ENCODE data around the gene ACP7. TPM values are rescaled to one million over a fixed set of nuclear protein-coding genes. Genes with fewer than 3 reads are reported as not detected.
"Not testable (repeated sequence)": the region's sequence is repeated elsewhere in the genome, so short reads cannot be mapped to it uniquely, and the experiment has no call there.

Gene ACP7
- polyA plus RNA-seq, 1 of the 3 experiments (the other 2 are of a cell fraction): 0.36 TPM

- no peaks in the 10 kb centered on the region for H3K9me2 ChIP-seq
- no peaks in the 10 kb centered on the region for H3K36me3 ChIP-seq (replicated peaks in 1 of 2; ENCODE audit: control insufficient read depth in 1 of 2, insufficient read depth in 2 of 2, low read length in 1 of 2)
- H3K4me3 ChIP-seq (ENCODE audit: low read depth in 2 of 2, low read length in 1 of 2): no peak overlapping the region
- H3K9ac ChIP-seq: no peak overlapping the region
- no peak for DNase-seq
- H2AFZ ChIP-seq (ENCODE audit: low read depth): no peak overlapping the region
- ChIA-PET POLR2A (no interaction called here), CTCF (interaction anchor here (1.1 to 1.5 kb wide), 4 partner anchors 20 to 45 kb away, joined by 3 to 8 read pairs (median 3); no protein-coding TSS in a partner anchor)
- WGBS (ENCODE audit: low lambda C conversion rate): 98% methylated on average over 5 of the region's 5 CpGs
- no peaks in the 10 kb centered on the region for H3K27me3 ChIP-seq (ENCODE audit: insufficient read depth)
- H3F3A ChIP-seq (replicated peaks; ENCODE audit: insufficient read depth): no peaks in the 10 kb centered on the region
- TF ChIP-seq RAD21 (IDR thresholded peaks at IDR 0.05; ENCODE audit: low read length) (no peak), RXRA (IDR thresholded peaks at IDR 0.05; ENCODE audit: borderline replicate concordance, low read depth) (no peak), GABPA (IDR thresholded peaks at IDR 0.05; ENCODE audit: low read depth) (no peak)
- H3K9me3 ChIP-seq: no peaks in the 10 kb centered on the region
- peak overlapping the region in 1 of 2 experiments; percentile 4; a peak in 1 of 4 replicates for H3K27ac ChIP-seq (ENCODE audit: low read depth in 2 of 2, low read length in 1 of 2)
- H4K20me1 ChIP-seq (ENCODE audit: insufficient read depth): peaks cover 89% of the 10 kb centered on the region
- peaks cover 92% of the 10 kb centered on the region for H3K79me2 ChIP-seq (ENCODE audit: insufficient read depth)
- no peak overlapping the region for H3K4me2 ChIP-seq
- peaks cover 9 to 56% of the 10 kb centered on the region in 2 experiments; a peak in 3 of 4 replicates for H3K4me1 ChIP-seq (ENCODE audit: control insufficient read depth in 1 of 2, insufficient read depth in 2 of 2, low read depth in 1 of 2, low read length in 1 of 2)
Observed at GRCh38 chr19:39142630-39143029, 58.5 kb downstream of the ACP7 start.

- 86% methylated on average over 5 of the region's 5 CpGs for WGBS (ENCODE audit: low lambda C conversion rate)
- POLR2A ChIA-PET: interaction anchor here (0.8 kb wide), 1 partner anchor 24 kb away, joined by 3 read pairs; no protein-coding TSS in a partner anchor
Observed at GRCh38 chr19:39143757-39144289, 59.7 kb downstream of the ACP7 start.

DNA sequence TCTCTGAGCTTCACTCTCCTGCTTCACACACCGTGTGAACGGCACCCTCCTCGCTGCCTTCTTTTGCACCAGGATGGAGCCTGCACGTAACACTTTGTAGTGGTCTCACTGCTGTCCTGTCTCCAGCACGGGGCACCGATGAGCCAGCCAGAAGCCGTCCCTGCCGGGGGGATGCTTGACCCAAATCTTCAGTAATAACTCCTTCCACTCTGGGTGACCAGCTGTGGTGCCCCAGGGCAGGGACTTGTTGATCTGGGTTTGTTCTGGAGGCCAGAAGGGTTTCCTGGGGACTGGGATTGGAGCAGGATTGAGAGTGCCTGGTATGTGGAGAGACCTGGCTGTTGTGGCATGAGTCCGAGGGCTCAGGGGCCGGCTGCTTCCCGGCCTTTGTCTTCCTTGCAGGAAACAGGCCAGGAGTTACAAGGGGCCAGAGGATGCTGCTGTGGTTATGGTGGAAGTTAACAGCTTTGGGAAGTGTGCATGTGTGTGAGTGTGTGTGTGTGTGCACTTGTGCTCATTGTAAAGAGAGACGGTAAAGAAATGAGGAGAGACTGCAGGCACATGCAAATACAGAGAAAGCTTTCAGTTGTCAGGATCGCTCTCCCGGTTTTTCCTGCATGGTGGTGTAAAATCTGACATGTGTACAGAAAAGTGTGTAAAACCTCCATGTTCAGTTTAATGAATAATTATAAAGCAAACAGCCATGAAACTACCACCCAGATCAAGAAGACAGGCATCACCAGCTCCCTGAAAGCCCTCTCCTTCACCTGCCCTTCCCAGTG, 60.3 kb downstream of the ACP7 start:
- ChIA-PET CTCF (interaction anchor here (0.7 to 3.4 kb wide), 10 partner anchors 10 to 301 kb away, joined by 3 to 16 read pairs (median 4); partner anchors contain the start of gene SUPT5H), POLR2A (interaction anchor here (0.8 kb wide), 1 partner anchor 25 kb away, joined by 3 read pairs; no protein-coding TSS in a partner anchor)
- Histone ChIP-seq H3K36me3 (replicated peaks in 1 of 2; ENCODE audit: control insufficient read depth in 1 of 2, insufficient read depth in 2 of 2, low read length in 1 of 2) (peaks cover 0 to 8% of the 10 kb centered on the region in 2 experiments), H3K27ac (ENCODE audit: low read depth in 2 of 2, low read length in 1 of 2) (peak overlapping the region in 1 of 2 experiments; percentile 82; a peak in 2 of 4 replicates), H3K4me1 (ENCODE audit: control insufficient read depth in 1 of 2, insufficient read depth in 2 of 2, low read depth in 1 of 2, low read length in 1 of 2) (peaks cover 2 to 43% of the 10 kb centered on the region in 2 experiments; a peak in 3 of 4 replicates), H3K4me2 (no peak overlapping the region), H3K9ac (no peak overlapping the region), H3K4me3 (ENCODE audit: low read depth in 2 of 2, low read length in 1 of 2) (no peak overlapping the region), H2AFZ (ENCODE audit: low read depth) (no peak overlapping the region), H3F3A (replicated peaks; ENCODE audit: insufficient read depth) (no peaks in the 10 kb centered on the region), H3K9me2 (no peaks in the 10 kb centered on the region), H3K79me2 (ENCODE audit: insufficient read depth) (peaks cover 92% of the 10 kb centered on the region), H4K20me1 (ENCODE audit: insufficient read depth) (peaks cover 71% of the 10 kb centered on the region), H3K27me3 (ENCODE audit: insufficient read depth) (no peaks in the 10 kb centered on the region), H3K9me3 (no peaks in the 10 kb centered on the region)
- WGBS (ENCODE audit: low lambda C conversion rate): 57% methylated on average over 13 of the region's 14 CpGs
- DNase-seq: peak; percentile 80
- TF ChIP-seq, protein P1, sequence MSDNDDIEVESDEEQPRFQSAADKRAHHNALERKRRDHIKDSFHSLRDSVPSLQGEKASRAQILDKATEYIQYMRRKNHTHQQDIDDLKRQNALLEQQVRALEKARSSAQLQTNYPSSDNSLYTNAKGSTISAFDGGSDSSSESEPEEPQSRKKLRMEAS (IDR thresholded peaks at IDR 0.05; ENCODE audit: low read depth): no peak
- TF ChIP-seq NRF1 (IDR thresholded peaks at IDR 0.05; ENCODE audit: low read depth, low read length): no peak
- TF ChIP-seq JUND (IDR thresholded peaks at IDR 0.05): no peak
- TF ChIP-seq RCOR1 (IDR thresholded peaks at IDR 0.05; ENCODE audit: low read length): peak; percentile 69; the same call in 1 of the 2 replicates
- no peak for TF ChIP-seq RAD21 (IDR thresholded peaks at IDR 0.05; ENCODE audit: low read length)
- TF ChIP-seq RXRA (IDR thresholded peaks at IDR 0.05; ENCODE audit: borderline replicate concordance, low read depth): no peak
- TF ChIP-seq ELF1 (IDR thresholded peaks at IDR 0.05): no peak
- TF ChIP-seq, protein P2, sequence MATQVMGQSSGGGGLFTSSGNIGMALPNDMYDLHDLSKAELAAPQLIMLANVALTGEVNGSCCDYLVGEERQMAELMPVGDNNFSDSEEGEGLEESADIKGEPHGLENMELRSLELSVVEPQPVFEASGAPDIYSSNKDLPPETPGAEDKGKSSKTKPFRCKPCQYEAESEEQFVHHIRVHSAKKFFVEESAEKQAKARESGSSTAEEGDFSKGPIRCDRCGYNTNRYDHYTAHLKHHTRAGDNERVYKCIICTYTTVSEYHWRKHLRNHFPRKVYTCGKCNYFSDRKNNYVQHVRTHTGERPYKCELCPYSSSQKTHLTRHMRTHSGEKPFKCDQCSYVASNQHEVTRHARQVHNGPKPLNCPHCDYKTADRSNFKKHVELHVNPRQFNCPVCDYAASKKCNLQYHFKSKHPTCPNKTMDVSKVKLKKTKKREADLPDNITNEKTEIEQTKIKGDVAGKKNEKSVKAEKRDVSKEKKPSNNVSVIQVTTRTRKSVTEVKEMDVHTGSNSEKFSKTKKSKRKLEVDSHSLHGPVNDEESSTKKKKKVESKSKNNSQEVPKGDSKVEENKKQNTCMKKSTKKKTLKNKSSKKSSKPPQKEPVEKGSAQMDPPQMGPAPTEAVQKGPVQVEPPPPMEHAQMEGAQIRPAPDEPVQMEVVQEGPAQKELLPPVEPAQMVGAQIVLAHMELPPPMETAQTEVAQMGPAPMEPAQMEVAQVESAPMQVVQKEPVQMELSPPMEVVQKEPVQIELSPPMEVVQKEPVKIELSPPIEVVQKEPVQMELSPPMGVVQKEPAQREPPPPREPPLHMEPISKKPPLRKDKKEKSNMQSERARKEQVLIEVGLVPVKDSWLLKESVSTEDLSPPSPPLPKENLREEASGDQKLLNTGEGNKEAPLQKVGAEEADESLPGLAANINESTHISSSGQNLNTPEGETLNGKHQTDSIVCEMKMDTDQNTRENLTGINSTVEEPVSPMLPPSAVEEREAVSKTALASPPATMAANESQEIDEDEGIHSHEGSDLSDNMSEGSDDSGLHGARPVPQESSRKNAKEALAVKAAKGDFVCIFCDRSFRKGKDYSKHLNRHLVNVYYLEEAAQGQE (IDR thresholded peaks at IDR 0.05; ENCODE audit: low read depth, low read length): no peak
- no peak for TF ChIP-seq ZBTB33 (IDR thresholded peaks at IDR 0.05; ENCODE audit: borderline replicate concordance, low read depth)
- TF ChIP-seq SMC3 (IDR thresholded peaks at IDR 0.05; ENCODE audit: low read depth, low read length): peak; percentile 9; the same call in 1 of the 2 replicates
- TF ChIP-seq SIN3A (IDR thresholded peaks at IDR 0.05; ENCODE audit: borderline replicate concordance, low read depth, low read length): no peak

More at GRCh38 chr19:39143757-39144289, 59.7 kb downstream of the ACP7 start:
- CTCF ChIA-PET: interaction anchor here (1.1 to 3.4 kb wide), 7 partner anchors 11 to 48 kb away, joined by 3 to 16 read pairs (median 10); no protein-coding TSS in a partner anchor
- peak overlapping the region in 1 of 2 experiments; percentile 82; a peak in 2 of 4 replicates for H3K27ac ChIP-seq (ENCODE audit: low read depth in 2 of 2, low read length in 1 of 2)
- not testable (repeated sequence) for H3F3A ChIP-seq (replicated peaks; ENCODE audit: insufficient read depth); H3K4me2 ChIP-seq; H3K9me2 ChIP-seq; H3K9me3 ChIP-seq; H2AFZ ChIP-seq (ENCODE audit: low read depth); H3K9ac ChIP-seq; H3K36me3 ChIP-seq (replicated peaks in 1 of 2; ENCODE audit: control insufficient read depth in 1 of 2, insufficient read depth in 2 of 2, low read length in 1 of 2); H3K27me3 ChIP-seq (ENCODE audit: insufficient read depth); DNase-seq; H3K4me3 ChIP-seq (ENCODE audit: low read depth in 2 of 2, low read length in 1 of 2)
- peaks cover 8 to 50% of the 10 kb centered on the region in 2 experiments; a peak in 3 of 4 replicates for H3K4me1 ChIP-seq (ENCODE audit: control insufficient read depth in 1 of 2, insufficient read depth in 2 of 2, low read depth in 1 of 2, low read length in 1 of 2)
- TF ChIP-seq GATA2 (CRISPR knock-in tag; IDR thresholded peaks at IDR 0.05): peak; percentile 5; the same call in 1 of the 2 replicates
- H3K79me2 ChIP-seq (ENCODE audit: insufficient read depth): peaks cover 92% of the 10 kb centered on the region
- H4K20me1 ChIP-seq (ENCODE audit: insufficient read depth): peaks cover 77% of the 10 kb centered on the region
